SKM-1 (cell line): ENCODE measurements around the gene C22orf31.
"Not testable (repeated sequence)": the region's sequence is repeated elsewhere in the genome, so short reads cannot be mapped to it uniquely, and the experiment has no call there.

Experiments
- DNase-seq: peaks from one replicate; lab custom pipeline; 2025; ENCODE audit not compliant: unreplicated experiment; lab: John Stamatoyannopoulos, UW

C22orf31 gene

GRCh38 chr22:29055192-29055830 lies 6.3 kb downstream of the C22orf31 start:
- DNase-seq = no peak

DNA sequence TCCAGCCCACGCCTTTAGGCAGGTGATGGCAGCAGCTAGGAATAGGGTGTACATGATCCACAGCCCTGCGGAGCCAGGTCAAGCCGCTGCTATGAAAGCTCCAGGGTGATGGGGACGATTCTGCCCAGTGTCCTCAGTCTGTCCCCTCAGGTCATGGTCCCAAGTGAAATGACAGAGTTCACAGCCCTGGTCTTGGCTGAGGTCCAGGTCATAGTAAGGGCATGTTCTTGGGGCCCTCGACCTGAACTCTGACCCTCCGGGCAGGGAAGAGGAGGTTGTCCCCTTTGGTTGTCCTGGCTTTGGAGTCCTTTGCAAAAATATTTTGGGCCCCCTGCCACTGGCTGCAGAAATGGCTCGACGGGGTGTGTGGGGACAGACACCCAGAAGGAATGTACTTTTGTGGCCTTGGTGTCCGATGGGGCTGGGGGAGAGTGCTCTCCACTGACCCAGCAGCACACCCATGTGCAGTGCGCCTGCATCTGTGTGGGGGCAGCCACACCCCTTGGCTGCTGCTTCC lies 7.3 kb downstream of the C22orf31 start:
- no peak for DNase-seq

GRCh38 chr22:29053048-29053702 lies 8.5 kb downstream of the C22orf31 start:
- DNase-seq = no peak

DNA sequence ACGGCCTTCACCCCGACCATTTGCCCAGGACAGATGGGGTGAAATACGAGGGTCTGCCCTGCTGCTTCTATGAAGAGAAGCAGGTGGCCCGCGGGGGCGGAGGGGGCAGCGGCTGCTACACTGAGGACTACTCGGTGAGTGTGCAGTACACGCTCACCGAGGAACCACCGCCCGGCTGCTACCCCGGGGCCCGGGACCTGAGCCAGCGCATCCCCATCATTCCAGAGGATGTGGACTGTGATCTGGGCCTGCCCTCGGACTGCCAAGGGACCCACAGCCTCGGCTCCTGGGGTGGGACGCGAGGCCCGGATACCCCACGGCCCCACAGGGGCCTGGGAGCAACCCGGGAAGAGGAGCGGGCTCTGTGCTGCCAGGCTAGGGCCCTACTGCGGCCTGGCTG lies 11.2 kb downstream of the C22orf31 start:
- DNase-seq = no peak

- no peak for DNase-seq
Measured at GRCh38 chr22:29049655-29050263, 11.9 kb downstream of the C22orf31 start.

DNA sequence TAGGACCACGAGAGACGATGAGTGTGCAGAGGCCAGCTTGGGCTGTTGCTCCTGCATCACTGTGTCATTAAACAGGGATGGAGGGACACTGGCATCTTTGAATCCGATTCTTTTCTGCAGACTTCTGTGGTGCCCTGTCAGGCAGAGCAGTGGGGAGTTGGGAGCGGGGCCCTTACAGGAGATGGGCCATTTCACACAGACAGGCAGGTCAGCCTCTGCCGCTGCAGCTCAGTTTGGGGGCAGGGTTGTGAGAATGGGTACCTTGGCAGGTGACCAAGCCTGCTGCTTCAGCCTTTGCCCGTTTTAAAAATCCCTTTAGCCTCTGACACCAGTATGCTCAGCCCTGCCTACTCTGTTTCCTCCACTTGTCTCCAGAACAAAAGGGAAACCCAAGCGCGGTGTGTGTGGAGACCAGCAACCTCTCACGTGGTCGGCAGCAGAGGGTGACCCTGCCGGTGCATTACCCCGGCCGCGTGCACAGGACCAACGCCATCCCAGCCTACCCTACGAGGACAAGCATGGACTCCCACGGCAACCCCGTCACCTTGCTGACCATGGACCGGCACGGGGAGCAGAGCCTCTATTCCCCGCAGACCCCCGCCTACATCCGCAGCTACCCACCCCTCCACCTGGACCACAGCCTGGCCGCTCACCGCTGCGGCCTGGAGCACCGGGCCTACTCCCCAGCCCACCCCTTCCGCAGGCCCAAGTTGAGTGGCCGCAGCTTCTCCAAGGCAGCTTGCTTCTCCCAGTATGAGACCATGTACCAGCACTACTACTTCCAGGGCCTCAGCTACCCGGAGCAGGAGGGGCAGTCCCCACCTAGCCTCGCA lies 12.6 kb downstream of the C22orf31 start:
- DNase-seq = no peak

GRCh38 chr22:29044657-29045176 lies 16.9 kb downstream of the C22orf31 start:
- no peak for DNase-seq

DNA sequence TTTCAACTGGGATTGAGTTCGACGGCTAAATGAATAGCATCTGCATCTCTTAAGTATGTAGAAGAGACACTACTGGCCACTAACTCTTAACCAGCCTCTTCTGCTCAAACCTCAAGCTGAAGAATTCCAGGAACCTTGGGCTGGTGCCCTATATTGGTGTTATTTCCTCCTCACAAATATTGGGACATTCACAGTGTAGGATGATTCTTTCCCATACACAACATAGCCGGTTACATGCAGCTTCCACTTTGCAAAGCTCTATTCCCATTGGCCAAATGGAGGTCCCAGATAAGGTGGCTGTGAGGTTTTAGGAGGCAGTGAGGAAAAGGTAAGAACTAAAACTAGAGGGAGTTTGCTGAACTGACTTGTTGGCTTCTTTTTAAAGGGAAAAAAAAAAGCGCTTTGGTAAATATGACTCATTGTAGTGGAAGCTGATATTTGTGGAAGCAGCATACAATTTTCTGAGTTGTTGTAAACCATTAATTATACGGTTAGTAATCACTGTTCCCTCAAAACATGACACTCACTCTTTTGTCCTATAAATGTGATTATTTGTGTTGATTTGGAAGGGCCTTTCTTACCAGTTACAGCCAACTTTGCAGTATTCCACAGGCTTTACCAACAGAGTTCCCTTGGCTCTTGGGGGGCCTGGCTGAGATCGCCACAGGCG lies 17.6 kb downstream of the C22orf31 start:
- no peak for DNase-seq

- DNase-seq = no peak
Measured at GRCh38 chr22:29041408-29041807, 20.2 kb downstream of the C22orf31 start.

DNA sequence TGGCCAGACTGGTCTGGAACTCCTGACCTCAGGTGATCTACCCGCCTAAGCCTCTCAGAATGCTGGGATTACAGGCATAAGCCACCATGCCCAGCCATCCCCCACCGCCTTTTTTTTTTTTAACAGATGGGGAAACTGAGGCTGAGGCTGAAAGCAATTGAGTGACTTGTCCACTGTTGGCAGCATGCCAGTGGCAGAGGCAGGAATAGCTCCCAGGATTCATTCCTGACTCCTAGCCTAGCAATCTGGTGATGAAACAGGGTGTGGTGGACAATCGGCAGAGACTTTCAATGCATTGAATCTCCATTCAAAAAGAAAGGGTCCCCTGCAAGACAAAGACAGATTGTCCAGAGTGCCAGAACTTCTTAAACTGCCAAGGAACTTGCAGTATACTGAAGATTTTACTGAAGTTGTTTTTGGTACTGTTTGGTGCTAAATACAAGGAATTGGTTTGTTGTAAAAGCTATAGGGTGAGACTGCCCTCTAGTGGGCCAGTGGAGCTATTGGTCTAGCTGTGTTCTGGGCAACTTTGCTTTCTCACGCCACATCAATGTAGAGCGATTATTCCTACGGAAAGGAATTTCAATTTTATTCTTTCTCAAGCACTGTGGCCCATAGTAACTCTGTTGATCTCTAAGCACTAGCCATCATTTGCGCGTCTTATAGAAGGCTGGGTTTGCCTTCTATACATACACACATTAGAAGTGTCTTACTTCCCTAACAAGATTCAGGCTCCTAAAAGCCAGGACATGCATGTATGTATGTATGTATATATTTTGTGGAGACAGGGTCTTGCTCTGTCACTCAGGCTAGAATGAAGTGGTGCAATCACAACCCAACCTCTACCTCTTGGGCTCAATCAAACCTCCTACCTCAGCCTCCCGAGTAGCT lies 21.0 kb downstream of the C22orf31 start:
- DNase-seq = peak; percentile 48

GRCh38 chr22:29039684-29040083 lies 21.9 kb downstream of the C22orf31 start:
- DNase-seq = not testable (repeated sequence)

DNA sequence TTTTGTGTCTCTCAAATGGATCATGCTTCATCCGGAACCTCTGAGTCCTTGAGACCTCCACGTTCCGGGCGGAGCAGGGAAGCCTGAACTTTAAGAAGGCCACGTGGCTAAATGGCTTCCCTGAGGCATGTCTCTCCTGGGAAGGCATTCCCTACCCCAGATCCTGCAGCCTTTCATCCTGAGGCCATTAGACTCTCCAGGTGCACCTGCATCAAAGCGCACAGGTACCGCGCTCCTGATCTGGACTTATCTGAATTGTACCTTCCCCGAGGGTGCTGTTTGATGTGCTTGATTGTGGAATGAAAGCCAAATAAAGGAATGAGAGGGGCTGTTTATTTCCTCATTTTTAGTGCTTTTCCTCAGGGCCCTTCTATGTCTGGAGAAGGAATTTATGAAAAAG lies 22.5 kb downstream of the C22orf31 start:
- DNase-seq = no peak

GRCh38 chr22:29037340-29037932 lies 24.2 kb downstream of the C22orf31 start:
- no peak for DNase-seq

GRCh38 chr22:29032584-29032983 lies 29.0 kb downstream of the C22orf31 start:
- DNase-seq = no peak

- DNase-seq = no peak
Measured at GRCh38 chr22:29032014-29032475, 29.6 kb downstream of the C22orf31 start.

GRCh38 chr22:29031227-29032011 lies 30.2 kb downstream of the C22orf31 start:
- no peak for DNase-seq

GRCh38 chr22:29030618-29031226 lies 30.9 kb downstream of the C22orf31 start:
- DNase-seq = no peak
